ENCODE results near the gene ITPR1. TPM values are rescaled to one million over a fixed set of nuclear protein-coding genes. Genes with fewer than 3 reads are reported as not detected.

The ITPR1 gene
- total RNA-seq, 1 donor from 2014 or later: 25.9 TPM

- no peak for DNase-seq (ENCODE audit: low read depth)
Observed at GRCh38 chr3:4678320-4678719, 185.2 kb downstream of the ITPR1 start.

- peak; percentile 40 for DNase-seq (ENCODE audit: low read depth)
Observed at GRCh38 chr3:4680227-4680691, 187.1 kb downstream of the ITPR1 start.

DNA sequence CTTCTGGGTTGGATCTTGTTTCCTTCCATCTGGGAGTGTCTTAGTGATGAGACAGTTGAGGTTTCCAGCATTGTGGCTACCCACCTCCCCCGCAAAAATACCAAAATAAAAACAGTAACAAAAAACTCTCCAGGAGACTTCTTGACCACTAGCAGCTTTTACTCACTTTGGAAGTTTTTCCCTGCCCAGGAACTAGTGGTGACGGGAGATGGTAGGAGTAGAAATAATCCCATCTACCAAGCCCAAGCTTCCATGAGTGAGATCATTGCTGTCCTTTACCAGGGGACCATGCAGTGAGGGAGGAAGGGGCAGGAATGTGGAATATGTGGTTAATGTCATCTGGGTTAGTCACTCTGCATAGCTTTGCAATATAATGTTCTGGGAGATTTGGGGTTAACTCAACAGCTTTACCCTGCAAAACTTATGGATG lies 187.7 kb downstream of the ITPR1 start:
- peak; percentile 75 for DNase-seq (ENCODE audit: low read depth)

GRCh38 chr3:4681301-4681700 lies 188.2 kb downstream of the ITPR1 start:
- DNase-seq (ENCODE audit: low read depth): peak; percentile 25

GRCh38 chr3:4684117-4684516 lies 191.0 kb downstream of the ITPR1 start:
- no peak for DNase-seq (ENCODE audit: low read depth)

DNA sequence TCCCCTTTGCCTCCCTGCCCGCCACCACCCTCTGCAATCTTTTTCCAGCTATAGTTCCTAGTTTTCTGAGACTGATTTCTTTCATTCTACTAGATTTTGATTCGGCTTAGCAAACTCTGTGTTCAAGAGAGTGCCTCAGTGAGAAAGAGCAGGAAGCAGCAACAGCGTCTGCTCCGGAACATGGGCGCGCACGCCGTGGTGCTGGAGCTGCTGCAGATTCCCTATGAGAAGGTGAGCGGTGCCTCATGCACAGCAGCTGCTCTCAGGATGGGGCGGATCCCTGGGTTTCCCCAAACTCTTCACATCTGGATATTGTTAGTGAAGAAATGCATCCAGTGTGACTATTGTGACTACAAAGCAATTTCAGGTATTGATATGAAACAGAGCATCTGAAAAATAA lies 191.8 kb downstream of the ITPR1 start:
- DNase-seq (ENCODE audit: low read depth): no peak

DNA sequence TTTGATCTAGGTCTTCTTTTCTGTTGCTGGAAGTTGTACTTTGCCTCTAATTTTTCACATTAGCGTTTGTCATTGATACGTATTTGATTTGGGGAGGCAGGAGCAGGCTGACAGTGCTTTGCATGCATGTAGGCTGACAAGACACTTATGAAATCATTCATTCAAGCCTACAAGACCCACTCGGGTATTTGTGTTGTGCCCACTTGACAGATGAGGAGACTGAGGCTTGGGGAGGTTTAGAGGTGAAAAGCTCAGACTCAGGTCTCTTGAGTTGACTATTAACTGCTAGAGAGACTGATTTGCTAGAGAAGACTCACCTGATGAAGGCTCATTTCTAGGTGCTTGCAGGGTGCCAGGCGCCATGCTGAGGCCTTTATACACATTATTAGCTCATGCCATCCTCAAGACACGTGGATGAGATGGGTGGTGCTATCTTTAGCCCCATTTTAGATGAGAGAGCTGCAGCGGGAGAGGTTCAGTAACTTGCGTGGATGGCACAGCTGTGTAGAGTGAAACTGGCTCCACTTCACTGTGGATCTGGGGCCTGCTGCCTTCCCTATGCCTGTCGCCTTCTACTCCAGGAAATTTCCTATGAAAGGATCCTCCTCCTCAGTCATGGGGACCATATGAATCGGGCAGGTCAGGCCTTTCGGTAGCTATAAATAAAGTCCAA lies 192.7 kb downstream of the ITPR1 start:
- no peak for DNase-seq (ENCODE audit: low read depth)

GRCh38 chr3:4686619-4687018 lies 193.5 kb downstream of the ITPR1 start:
- DNase-seq (ENCODE audit: low read depth): no peak

DNA sequence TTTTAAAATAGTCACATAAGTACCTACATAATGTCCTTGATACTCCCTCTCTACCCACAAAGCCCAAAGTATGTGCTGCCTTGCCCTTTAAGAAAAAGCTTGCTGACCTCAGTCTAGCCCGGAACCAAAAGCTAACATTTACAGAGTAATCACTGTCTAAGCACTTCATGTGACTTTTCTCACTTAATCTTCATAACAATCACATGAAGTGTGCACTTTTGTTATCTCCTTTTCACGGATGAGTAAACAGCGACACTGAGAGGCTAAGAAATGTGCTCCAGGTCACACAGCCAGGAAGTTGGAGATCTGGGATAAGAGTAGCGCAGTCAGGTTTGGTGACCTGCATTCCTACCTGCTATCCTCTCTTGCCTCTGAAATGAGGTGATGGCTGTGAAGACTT lies 194.0 kb downstream of the ITPR1 start:
- no peak for DNase-seq (ENCODE audit: low read depth)

- no peak for DNase-seq (ENCODE audit: low read depth)
Observed at GRCh38 chr3:4687596-4687995, 194.4 kb downstream of the ITPR1 start.

DNA sequence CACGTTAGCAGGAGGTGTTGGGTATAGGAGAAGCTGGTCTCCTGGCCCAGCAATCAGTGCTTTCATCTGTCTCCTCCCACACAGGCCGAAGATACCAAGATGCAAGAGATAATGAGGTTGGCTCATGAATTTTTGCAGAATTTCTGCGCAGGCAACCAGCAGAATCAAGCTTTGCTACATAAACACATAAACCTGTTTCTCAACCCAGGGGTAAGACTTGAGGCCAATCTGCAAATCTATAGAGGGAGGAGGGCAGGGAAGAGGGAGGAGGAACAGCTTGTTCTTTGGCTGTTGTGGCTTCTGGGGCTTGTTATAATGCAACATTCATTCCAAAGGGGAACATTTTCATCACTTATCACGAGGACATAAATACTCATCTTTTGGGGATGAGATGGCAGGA lies 195.3 kb downstream of the ITPR1 start:
- no peak for DNase-seq (ENCODE audit: low read depth)

- no peak for DNase-seq (ENCODE audit: low read depth)
Observed at GRCh38 chr3:4689021-4689420, 195.9 kb downstream of the ITPR1 start.

DNA sequence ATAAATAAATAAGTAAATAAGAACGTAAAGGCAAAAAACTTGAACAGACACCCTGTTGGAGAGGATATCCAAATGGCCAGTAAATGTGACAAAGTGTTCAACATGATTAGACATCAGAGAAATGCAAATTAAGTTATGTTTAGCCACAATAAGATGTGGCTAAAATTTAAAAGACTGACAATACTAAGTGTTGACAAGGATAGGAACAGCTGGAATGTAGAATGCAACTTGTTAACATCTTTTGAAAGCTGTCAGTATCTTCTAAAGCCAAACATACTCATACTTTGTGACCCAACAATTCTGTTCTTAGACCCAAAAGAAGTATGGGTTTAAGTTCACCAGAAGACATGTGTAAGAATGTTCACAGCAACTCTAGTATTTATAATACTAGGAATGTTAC lies 197.1 kb downstream of the ITPR1 start:
- no peak for DNase-seq (ENCODE audit: low read depth)

- DNase-seq (ENCODE audit: low read depth): no peak
Observed at GRCh38 chr3:4693620-4694019, 200.5 kb downstream of the ITPR1 start.

DNA sequence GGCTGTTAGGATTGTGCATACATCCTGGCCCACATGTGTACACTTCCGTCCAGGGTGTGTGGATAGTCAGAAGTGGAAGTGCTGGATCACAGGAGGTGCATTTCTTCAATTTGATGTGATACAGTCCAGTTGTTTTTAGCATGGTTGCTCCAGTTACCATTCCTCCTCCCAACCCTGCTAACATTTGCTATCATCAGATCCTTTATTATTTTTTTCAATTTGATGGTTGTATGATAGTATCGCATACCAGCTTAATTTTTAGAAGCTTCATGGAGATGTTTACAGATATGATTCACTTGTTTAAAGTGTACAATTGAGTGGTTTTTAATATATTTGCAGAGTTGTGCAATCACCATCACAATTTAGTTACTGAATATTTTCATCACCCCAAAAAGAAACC lies 202.7 kb downstream of the ITPR1 start:
- DNase-seq (ENCODE audit: low read depth): no peak

- DNase-seq (ENCODE audit: low read depth): no peak
Observed at GRCh38 chr3:4696266-4696665, 203.1 kb downstream of the ITPR1 start.

GRCh38 chr3:4698125-4698821 lies 205.1 kb downstream of the ITPR1 start:
- DNase-seq (ENCODE audit: low read depth): no peak

GRCh38 chr3:4703054-4703480 lies 209.9 kb downstream of the ITPR1 start:
- no peak for DNase-seq (ENCODE audit: low read depth)

DNA sequence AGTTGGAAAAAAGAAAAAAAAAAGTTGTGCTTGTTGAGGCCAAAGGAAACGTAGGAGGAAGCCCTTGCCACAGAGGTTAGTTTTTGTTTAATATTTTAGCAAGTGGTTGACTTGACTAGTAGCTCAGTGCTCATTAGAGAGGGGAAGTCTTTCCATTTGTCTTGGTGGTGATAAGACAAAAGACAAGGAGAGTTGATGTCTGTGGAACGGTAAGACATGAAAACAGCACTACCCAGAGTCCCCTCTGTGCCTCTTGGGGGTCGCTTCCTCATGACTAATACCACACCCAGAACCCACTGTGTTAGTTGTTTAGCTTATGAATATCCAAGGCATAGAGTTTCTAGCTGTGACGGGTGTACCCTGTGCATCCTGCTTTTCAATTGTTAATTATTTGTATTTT lies 211.4 kb downstream of the ITPR1 start:
- no peak for DNase-seq (ENCODE audit: low read depth)

DNA sequence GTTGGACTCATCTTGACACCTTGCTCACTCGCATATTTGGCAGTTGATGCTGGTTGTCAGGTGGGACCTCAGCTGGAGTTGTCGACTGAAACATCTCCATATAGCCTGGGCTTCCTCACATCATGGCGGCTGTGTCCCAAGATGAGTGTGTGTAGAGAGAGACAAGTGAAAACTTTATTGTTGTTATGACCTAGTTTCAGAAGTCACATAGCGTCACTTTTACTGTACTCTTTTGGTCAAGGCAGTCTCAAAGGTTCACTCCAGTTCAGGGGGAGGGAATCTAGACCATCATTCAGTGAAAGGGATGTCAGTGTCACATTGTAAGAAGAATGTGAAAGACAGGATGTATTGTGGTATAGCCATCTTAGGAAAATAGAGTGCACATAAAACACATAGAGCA lies 214.2 kb downstream of the ITPR1 start:
- no peak for DNase-seq (ENCODE audit: low read depth)

- DNase-seq (ENCODE audit: low read depth): no peak
Observed at GRCh38 chr3:4708230-4708629, 215.1 kb downstream of the ITPR1 start.

- no peak for DNase-seq (ENCODE audit: low read depth)
Observed at GRCh38 chr3:4709341-4709740, 216.2 kb downstream of the ITPR1 start.

- no peak for DNase-seq (ENCODE audit: low read depth)
Observed at GRCh38 chr3:4710191-4710590, 217.0 kb downstream of the ITPR1 start.

Data from myocyte (in vitro differentiated cells).